Neural cell (in vitro differentiated cells): Measurements from ENCODE around the gene ZNRD2. TPM values are rescaled to one million over a fixed set of nuclear protein-coding genes. Genes with fewer than 3 reads are reported as not detected.

Experiments
- H2AFZ ChIP-seq: fragments of 200-600, 300-800 bp; sonication (generic), shearing (Covaris generic); 2 replicates; pipeline ENCODE4 v1.6.0; 2014; ENCODE audit warnings: low read depth, mild to moderate bottlenecking, antibody characterized with exemption, low read length, moderate library complexity
- H3F3A ChIP-seq: fragments of 200-600 bp; shearing (Covaris generic); 2 replicates; pipeline ENCODE4 v1.6.1; 2016; ENCODE audit warnings: mild to moderate bottlenecking, moderate library complexity, mixed read lengths, antibody characterized with exemption, low read length; ENCODE audit not compliant: insufficient read depth, poor library complexity, severe bottlenecking
- H3K27ac ChIP-seq: fragments of 200-600, 300-800 bp; sonication (generic), shearing (Covaris generic); 2 replicates; pipeline ENCODE4 v1.5.1; 2014; ENCODE audit warnings: mild to moderate bottlenecking, low read length, moderate library complexity
- H3K27me3 ChIP-seq: fragments of 300-800, 200-600 bp; sonication (generic), shearing (Covaris generic); 2 replicates; pipeline ENCODE4 v1.6.0; 2014; ENCODE audit warnings: mild to moderate bottlenecking, low read depth, low read length, moderate library complexity; ENCODE audit not compliant: insufficient read depth
- H3K36me3 ChIP-seq: fragments of 300-800, 200-600 bp; sonication (generic), shearing (Covaris generic); 2 replicates; pipeline ENCODE4 v1.5.1; 2014; ENCODE audit warnings: mild to moderate bottlenecking, antibody characterized with exemption, low read length, moderate library complexity; ENCODE audit not compliant: insufficient read depth
- H3K4me2 ChIP-seq: fragments of 300-800, 200-600 bp; sonication (generic), shearing (Covaris generic); 2 replicates; pipeline ENCODE4 v1.6.0; 2014; ENCODE audit warnings: mild to moderate bottlenecking, low read length
- H3K4me3 ChIP-seq: fragments of 300-800, 200-600 bp; sonication (generic), shearing (Covaris generic); 2 replicates; pipeline ENCODE4 v1.5.1; 2014; ENCODE audit warnings: mild to moderate bottlenecking, low read length, moderate library complexity
- H3K79me2 ChIP-seq: fragments of 200-600 bp; shearing (Covaris generic); replicated peaks from 2 replicates; pipeline ENCODE4 v1.6.0; 2014; ENCODE audit warnings: mild to moderate bottlenecking, low read length, moderate library complexity; ENCODE audit not compliant: insufficient read depth
- H3K9ac ChIP-seq: fragments of 300-800, 200-600 bp; sonication (generic), shearing (Covaris generic); 2 replicates; pipeline ENCODE4 v1.6.1; 2016; ENCODE audit warnings: mild to moderate bottlenecking, low read length, mixed read lengths
- H3K9me2 ChIP-seq: fragments of 200-600 bp; shearing (Covaris generic); 2 replicates; pipeline ENCODE4 v1.6.1; 2016; ENCODE audit warnings: mild to moderate bottlenecking, low read length, mixed read lengths; ENCODE audit not compliant: insufficient read depth
- H3K9me3 ChIP-seq: fragments of 200-600, 300-800 bp; sonication (generic), shearing (Covaris generic); 2 replicates; pipeline ENCODE4 v1.6.1; 2016; ENCODE audit warnings: mild to moderate bottlenecking, mixed run types, low read length, moderate library complexity, mixed read lengths
- H4K20me1 ChIP-seq: fragments of 200-600 bp; shearing (Covaris generic); 2 replicates; pipeline ENCODE4 v1.6.1; 2016; ENCODE audit warnings: mild to moderate bottlenecking, mixed run types; ENCODE audit not compliant: insufficient read depth
- EP300 ChIP-seq: fragments of 450-650 bp; conservative IDR thresholded peaks from 2 replicates; pipeline ENCODE4 v1.6.1; 2014; ENCODE audit warnings: antibody characterized with exemption, mild to moderate bottlenecking, moderate library complexity; ENCODE audit not compliant: poor library complexity, severe bottlenecking
- EZH2 ChIP-seq: fragments of 200-600, 300-800 bp; shearing (Covaris generic), sonication (generic); IDR thresholded peaks from 2 replicates; pipeline ENCODE4 v1.6.1; 2014; ENCODE audit warnings: antibody characterized with exemption, low read length, borderline replicate concordance, mild to moderate bottlenecking; ENCODE audit not compliant: insufficient read depth, poor library complexity, severe bottlenecking
- MXI1 ChIP-seq: fragments of 450-650 bp; conservative IDR thresholded peaks from 2 replicates; pipeline ENCODE4 v1.6.1; 2014; ENCODE audit warnings: antibody characterized with exemption, mild to moderate bottlenecking; ENCODE audit not compliant: poor library complexity, severe bottlenecking
- POLR2AphosphoS5 ChIP-seq: IDR thresholded peaks from 2 replicates; pipeline ENCODE4 v1.6.1; 2012
- RAD21 ChIP-seq: fragments of 450-650 bp; conservative IDR thresholded peaks from 2 replicates; pipeline ENCODE4 v1.6.1; 2014; ENCODE audit warnings: antibody characterized with exemption, mild to moderate bottlenecking, moderate library complexity
- SMC3 ChIP-seq: fragments of 450-650 bp; conservative IDR thresholded peaks from 2 replicates; pipeline ENCODE4 v1.6.1; 2014; ENCODE audit warnings: antibody characterized with exemption, mild to moderate bottlenecking, moderate library complexity; ENCODE audit not compliant: poor library complexity
- TAF1 ChIP-seq: IDR thresholded peaks from 2 replicates; pipeline ENCODE4 v1.6.1; 2012; ENCODE audit warnings: low read depth
- polyA plus RNA-seq: library from polyadenylated mRNA; depleted of rRNA; stranded (reverse); fragments of >200 nt; gene quantifications from 2 replicates; pipeline ENCODE4 v1.2.3, GENCODE V29; 2014
- TF ChIP-seq, protein P1 (sequence below): IDR thresholded peaks from 2 replicates; pipeline ENCODE4 v1.6.1; 2012; ENCODE audit warnings: borderline replicate concordance
- TF ChIP-seq, protein P2 (sequence below): fragments of 450-650 bp; IDR thresholded peaks from 2 replicates; pipeline ENCODE4 v1.5.1; 2014; ENCODE audit warnings: antibody characterized with exemption, mild to moderate bottlenecking, moderate library complexity; ENCODE audit not compliant: poor library complexity, severe bottlenecking

The ZNRD2 gene
- polyA plus RNA-seq, 1 donor from 2014 or later = 36.2 TPM

DNA sequence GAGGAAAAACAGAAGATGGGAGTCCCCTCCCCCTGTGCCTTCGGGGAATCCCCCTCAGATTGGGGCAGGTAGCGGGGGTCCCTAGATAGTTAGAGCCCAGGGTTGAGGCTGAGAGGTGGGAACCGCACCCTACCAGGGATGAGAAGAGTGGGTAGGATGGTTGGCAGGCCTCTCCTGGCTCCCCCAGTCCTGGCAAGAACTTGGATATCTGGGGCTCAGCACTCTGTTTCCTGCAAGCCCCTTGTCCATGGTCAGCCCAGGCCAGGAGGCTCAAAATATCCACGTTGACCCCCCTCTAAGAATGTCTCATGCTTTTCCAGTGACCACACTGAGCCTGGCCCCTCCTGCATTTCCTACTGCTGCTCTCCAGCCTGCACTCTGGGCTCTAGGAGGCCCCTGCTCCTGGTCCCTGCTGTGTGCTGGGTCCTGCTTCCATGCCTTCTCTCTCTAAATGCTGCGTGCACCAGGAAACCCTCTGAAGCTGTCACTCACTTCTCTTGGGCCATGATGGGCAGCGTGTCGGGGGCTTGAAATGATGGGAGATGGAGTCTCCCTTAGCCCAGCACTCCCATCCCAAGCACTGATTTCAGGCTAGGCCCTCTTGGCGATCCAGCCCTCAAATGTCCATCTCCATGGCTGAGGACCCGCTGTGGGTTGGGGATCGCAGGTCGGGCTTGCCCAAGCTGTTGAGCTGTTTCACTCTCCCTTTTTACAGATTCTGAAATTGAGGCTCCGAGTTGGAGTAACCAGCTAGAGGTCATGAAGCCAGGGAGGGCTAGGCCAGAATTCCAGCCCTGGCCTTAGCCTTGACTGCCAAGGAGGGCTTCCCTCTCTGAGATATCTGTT, 41.7 kb downstream of the ZNRD2 start:
- H3K9ac ChIP-seq = peak overlapping the region; percentile 26
- no peaks in the 10 kb centered on the region for H3K9me2 ChIP-seq
- H2AFZ ChIP-seq = no peak overlapping the region
- TF ChIP-seq RAD21 = no peak
- no peaks in the 10 kb centered on the region for H3K27me3 ChIP-seq
- no peaks in the 10 kb centered on the region for H3F3A ChIP-seq
- H3K27ac ChIP-seq = no peak overlapping the region
- no peak overlapping the region for H3K4me2 ChIP-seq
- peak overlapping the region; percentile 81 for H3K4me3 ChIP-seq
- H3K36me3 ChIP-seq = no peaks in the 10 kb centered on the region
- H4K20me1 ChIP-seq = no peaks in the 10 kb centered on the region
- H3K9me3 ChIP-seq = no peaks in the 10 kb centered on the region
- peaks cover 14% of the 10 kb centered on the region for H3K79me2 ChIP-seq

DNA sequence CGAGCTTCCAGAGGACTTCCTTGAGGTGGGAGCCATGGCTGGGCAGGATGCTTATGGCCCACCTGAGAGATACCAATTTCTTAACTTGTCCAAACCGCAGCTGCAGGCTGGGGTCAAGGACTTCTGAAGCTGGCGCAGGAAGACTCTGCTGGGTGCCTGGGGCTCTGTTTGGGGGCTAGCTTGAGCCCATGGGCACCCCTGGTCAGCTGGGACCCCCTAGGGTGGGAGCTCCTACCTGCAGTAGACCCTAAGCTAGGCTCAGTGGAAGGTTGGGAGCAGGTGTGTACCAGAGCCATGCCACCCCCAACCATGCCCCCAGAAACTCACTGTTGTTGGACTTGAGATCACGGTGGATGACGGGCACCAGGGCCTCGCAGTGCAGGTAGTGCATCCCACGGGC, 42.4 kb downstream of the ZNRD2 start:
- no peak overlapping the region for H2AFZ ChIP-seq
- H3K27ac ChIP-seq = no peak overlapping the region
- H3K9me3 ChIP-seq = no peaks in the 10 kb centered on the region
- TF ChIP-seq SMC3 (no peak), EZH2 (no peak), TAF1 (no peak)
- H3K9ac ChIP-seq = no peak overlapping the region
- H3K27me3 ChIP-seq = no peaks in the 10 kb centered on the region
- no peaks in the 10 kb centered on the region for H3F3A ChIP-seq
- H3K9me2 ChIP-seq = no peaks in the 10 kb centered on the region
- H3K4me2 ChIP-seq = no peak overlapping the region
- no peaks in the 10 kb centered on the region for H3K36me3 ChIP-seq
- no peaks in the 10 kb centered on the region for H4K20me1 ChIP-seq
- peaks cover 18% of the 10 kb centered on the region for H3K79me2 ChIP-seq
- peak overlapping the region; percentile 81 for H3K4me3 ChIP-seq

DNA sequence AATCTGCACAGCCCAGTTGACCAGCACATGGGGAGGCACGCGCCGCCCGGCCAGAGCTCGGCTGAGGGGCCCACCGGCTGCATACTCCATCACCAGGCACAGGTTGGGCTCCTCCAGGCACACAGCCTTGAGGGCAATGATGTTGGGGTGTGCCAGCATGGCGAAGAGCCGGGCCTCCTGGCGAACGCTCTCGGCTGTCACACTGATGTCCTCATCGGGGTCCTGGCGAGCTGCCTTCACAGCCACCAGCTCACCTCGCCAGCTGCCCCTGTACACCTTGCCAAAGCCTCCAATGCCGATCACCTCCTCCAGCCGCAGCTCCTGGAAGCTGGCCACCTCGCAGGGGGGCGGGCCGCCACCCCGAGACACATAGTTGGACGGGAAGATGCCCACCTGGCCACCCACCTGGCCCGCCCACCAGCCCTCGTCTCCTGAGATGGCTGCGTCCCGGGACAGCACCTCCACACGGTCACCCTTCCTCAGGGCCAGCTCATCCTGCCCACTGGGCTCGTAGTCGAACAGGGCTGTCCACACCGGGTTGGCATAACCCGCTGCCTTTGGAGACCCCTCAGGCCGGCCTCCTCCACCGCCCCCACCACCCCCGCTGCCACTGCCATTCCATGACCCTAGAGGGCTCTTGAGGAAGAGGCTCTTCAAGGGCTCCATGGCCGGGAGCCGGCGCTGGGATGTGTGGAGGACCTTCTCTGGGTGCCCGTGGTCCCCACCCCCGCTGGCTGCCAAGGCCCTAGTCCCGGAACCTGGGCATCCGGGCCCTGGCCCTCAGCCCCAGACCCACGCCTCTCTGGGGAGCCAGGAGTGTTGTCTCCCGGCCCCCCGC, 43.0 kb downstream of the ZNRD2 start:
- H3K9me2 ChIP-seq = no peaks in the 10 kb centered on the region
- H3K27me3 ChIP-seq = no peaks in the 10 kb centered on the region
- H4K20me1 ChIP-seq = no peaks in the 10 kb centered on the region
- H3K4me3 ChIP-seq = peak overlapping the region; percentile 81
- peak overlapping the region; percentile 66 for H3K27ac ChIP-seq
- H2AFZ ChIP-seq = no peak overlapping the region
- H3K36me3 ChIP-seq = no peaks in the 10 kb centered on the region
- H3K9ac ChIP-seq = peak overlapping the region; percentile 76
- no peaks in the 10 kb centered on the region for H3K9me3 ChIP-seq
- TF ChIP-seq RAD21 = no peak
- TF ChIP-seq, protein P1, sequence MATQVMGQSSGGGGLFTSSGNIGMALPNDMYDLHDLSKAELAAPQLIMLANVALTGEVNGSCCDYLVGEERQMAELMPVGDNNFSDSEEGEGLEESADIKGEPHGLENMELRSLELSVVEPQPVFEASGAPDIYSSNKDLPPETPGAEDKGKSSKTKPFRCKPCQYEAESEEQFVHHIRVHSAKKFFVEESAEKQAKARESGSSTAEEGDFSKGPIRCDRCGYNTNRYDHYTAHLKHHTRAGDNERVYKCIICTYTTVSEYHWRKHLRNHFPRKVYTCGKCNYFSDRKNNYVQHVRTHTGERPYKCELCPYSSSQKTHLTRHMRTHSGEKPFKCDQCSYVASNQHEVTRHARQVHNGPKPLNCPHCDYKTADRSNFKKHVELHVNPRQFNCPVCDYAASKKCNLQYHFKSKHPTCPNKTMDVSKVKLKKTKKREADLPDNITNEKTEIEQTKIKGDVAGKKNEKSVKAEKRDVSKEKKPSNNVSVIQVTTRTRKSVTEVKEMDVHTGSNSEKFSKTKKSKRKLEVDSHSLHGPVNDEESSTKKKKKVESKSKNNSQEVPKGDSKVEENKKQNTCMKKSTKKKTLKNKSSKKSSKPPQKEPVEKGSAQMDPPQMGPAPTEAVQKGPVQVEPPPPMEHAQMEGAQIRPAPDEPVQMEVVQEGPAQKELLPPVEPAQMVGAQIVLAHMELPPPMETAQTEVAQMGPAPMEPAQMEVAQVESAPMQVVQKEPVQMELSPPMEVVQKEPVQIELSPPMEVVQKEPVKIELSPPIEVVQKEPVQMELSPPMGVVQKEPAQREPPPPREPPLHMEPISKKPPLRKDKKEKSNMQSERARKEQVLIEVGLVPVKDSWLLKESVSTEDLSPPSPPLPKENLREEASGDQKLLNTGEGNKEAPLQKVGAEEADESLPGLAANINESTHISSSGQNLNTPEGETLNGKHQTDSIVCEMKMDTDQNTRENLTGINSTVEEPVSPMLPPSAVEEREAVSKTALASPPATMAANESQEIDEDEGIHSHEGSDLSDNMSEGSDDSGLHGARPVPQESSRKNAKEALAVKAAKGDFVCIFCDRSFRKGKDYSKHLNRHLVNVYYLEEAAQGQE = no peak
- TF ChIP-seq MXI1 = no peak
- no peak for TF ChIP-seq EZH2
- no peak for TF ChIP-seq EP300
- TF ChIP-seq, protein P2, sequence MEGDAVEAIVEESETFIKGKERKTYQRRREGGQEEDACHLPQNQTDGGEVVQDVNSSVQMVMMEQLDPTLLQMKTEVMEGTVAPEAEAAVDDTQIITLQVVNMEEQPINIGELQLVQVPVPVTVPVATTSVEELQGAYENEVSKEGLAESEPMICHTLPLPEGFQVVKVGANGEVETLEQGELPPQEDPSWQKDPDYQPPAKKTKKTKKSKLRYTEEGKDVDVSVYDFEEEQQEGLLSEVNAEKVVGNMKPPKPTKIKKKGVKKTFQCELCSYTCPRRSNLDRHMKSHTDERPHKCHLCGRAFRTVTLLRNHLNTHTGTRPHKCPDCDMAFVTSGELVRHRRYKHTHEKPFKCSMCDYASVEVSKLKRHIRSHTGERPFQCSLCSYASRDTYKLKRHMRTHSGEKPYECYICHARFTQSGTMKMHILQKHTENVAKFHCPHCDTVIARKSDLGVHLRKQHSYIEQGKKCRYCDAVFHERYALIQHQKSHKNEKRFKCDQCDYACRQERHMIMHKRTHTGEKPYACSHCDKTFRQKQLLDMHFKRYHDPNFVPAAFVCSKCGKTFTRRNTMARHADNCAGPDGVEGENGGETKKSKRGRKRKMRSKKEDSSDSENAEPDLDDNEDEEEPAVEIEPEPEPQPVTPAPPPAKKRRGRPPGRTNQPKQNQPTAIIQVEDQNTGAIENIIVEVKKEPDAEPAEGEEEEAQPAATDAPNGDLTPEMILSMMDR = no peak
- TF ChIP-seq POLR2AphosphoS5 = no peak
- no peak for TF ChIP-seq TAF1
- no peak for TF ChIP-seq SMC3
- H3F3A ChIP-seq = no peaks in the 10 kb centered on the region
- peak overlapping the region; percentile 49 for H3K4me2 ChIP-seq
- peaks cover 18% of the 10 kb centered on the region for H3K79me2 ChIP-seq
